GM12801 (cell line): ENCODE data around the gene PIK3C2G.

Experiments used
- CTCF ChIP-seq: IDR thresholded peaks from one replicate; pipeline ENCODE4 v1.5.1; 2011; ENCODE audit warnings: control low read depth; ENCODE audit not compliant: insufficient read length; ENCODE audit errors: extremely low read depth

The PIK3C2G gene

GRCh38 chr12:18296909-18297280 is 35.6 kb downstream of the PIK3C2G start:
- TF ChIP-seq CTCF, result no peak

GRCh38 chr12:18297902-18298301 is 36.6 kb downstream of the PIK3C2G start:
- no peak for TF ChIP-seq CTCF

GRCh38 chr12:18302809-18303430 is 41.6 kb downstream of the PIK3C2G start:
- no peak for TF ChIP-seq CTCF

- TF ChIP-seq CTCF, result no peak
Measured at GRCh38 chr12:18304609-18305008, 43.3 kb downstream of the PIK3C2G start.

- TF ChIP-seq CTCF, result no peak
Measured at GRCh38 chr12:18306311-18306710, 45.0 kb downstream of the PIK3C2G start.

GRCh38 chr12:18313306-18313705 is 52.0 kb downstream of the PIK3C2G start:
- TF ChIP-seq CTCF, result no peak

GRCh38 chr12:18320036-18320617 is 58.8 kb downstream of the PIK3C2G start:
- no peak for TF ChIP-seq CTCF
